GM21360 (cell line): ENCODE results near the gene RAB11FIP4.
"Not testable (repeated sequence)": the region's sequence is repeated elsewhere in the genome, so short reads cannot be mapped to it uniquely, and the experiment has no call there.

Source experiments
- ATAC-seq: cut with Tn5 transposase; IDR thresholded peaks from one replicate; pipeline ENCODE4 v1.9.1; 2021; ENCODE audit warnings: mild to moderate bottlenecking, moderate library complexity; ENCODE audit not compliant: unreplicated experiment

Gene RAB11FIP4, protein sequence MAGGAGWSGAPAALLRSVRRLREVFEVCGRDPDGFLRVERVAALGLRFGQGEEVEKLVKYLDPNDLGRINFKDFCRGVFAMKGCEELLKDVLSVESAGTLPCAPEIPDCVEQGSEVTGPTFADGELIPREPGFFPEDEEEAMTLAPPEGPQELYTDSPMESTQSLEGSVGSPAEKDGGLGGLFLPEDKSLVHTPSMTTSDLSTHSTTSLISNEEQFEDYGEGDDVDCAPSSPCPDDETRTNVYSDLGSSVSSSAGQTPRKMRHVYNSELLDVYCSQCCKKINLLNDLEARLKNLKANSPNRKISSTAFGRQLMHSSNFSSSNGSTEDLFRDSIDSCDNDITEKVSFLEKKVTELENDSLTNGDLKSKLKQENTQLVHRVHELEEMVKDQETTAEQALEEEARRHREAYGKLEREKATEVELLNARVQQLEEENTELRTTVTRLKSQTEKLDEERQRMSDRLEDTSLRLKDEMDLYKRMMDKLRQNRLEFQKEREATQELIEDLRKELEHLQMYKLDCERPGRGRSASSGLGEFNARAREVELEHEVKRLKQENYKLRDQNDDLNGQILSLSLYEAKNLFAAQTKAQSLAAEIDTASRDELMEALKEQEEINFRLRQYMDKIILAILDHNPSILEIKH

DNA sequence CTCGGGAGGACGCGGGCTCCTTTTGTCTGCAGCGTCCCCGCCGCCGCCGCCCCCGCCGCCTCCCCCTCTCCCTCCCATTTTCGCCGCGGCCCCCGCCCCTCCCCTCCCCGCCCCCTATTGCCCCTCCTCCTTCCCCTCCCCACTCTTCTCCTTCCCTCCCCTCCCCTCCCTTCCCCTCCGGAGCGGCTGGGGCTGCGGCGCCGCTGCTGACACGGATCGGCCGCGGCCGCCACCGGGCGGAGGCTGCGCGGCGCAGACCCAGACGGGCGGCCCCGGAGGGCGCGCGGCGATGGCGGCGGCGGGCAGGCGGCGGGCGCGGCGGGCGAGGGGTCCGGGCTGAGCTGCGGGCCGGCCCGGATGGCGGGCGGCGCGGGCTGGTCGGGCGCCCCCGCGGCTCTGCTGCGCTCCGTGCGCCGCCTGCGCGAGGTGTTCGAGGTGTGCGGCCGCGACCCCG is at the start of gene RAB11FIP4:
RAB11FIP4 (plus strand) TSS at position 180 of the 454 bp plus-strand sequence; CDS start at position 358, 178 bp downstream.
- ATAC-seq: no peak

DNA sequence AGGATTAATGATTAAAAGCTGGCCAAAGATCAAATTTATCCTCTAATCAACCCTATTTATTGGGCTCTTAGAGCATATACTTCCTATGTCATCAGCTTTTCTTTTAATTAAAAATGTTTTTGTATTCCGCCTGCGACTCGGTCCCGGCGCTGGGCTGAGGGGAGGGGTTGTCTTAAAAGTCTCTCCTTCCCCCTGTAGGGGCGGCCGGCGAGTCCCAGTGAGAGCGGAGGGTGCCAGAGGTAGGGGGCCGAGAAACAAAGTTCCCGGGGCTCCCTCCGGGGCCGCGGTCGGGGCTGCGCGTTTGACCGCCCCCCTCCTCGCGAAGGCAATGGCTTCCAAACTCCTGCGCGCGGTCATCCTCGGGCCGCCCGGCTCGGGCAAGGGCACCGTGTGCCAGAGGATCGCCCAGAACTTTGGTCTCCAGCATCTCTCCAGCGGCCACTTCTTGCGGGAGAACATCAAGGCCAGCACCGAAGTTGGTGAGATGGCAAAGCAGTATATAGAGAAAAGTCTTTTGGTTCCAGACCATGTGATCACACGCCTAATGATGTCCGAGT is 46.2 kb upstream of the RAB11FIP4 start:
- ATAC-seq: not testable (repeated sequence)

DNA sequence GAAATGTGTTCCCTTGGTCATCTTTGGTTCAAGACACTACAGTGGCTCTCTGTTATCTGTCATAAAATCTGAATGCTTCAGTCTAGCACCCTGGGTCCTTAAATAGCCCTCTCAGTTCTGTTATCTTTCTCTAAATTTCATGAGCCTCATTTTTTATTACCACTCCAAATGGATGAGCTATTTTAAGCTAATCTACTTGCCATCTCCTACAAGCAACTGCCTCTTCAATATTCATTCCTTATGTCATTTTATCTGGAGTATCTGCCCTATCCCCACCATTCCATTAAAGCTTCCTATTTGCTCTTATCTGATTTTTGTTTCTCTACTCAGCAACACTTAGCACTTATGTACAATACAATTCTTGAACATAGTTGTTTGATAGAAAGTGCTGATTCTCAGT is 42.0 kb upstream of the RAB11FIP4 start:
- ATAC-seq: no peak

DNA sequence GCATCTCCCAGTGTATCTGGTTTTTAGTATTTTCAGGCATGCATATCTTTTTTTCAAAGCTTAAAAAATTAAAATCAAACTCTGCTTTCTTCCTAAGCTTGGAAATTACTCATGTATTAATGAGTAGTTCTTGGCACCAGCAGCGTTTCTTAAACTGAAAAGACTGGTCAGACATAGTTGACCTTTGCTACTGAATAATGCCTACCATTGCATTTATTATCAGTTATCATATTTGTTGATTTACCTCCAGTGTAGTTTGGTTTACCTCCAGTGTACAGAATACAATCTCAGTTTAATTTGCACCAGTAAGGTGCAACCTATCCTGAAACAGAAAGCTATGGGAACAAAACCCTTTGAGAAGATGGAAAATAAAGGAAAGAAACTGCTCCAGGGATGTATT is 35.5 kb upstream of the RAB11FIP4 start:
- no peak for ATAC-seq

- no peak for ATAC-seq
Measured at GRCh38 chr17:31357091-31357490, 34.4 kb upstream of the RAB11FIP4 start.

DNA sequence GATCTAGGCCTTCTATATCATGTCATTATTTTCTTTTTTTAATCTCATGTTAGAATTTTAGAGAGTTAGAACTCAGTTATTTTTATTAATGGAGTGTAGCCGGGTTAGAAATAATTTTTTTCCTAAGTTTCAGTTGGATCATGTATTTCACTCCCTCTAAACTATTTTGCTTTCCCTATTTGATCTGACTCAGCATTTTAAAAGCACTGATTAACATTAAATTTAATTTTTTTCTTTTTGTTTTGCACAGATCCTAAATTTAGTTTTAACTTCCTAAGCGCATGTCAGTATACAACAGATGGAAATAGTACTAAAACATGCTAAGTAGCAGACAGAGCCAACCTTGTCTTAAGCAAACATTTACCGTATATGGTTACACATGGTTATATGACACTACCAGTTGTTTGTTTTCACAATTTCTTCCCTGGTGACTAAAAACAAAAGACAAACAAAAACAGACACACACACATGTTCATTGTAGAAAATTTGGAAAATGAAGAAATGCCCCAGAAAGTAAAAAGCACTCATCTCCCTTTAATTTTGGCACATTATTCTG is 33.6 kb upstream of the RAB11FIP4 start:
- no peak for ATAC-seq

- ATAC-seq: no peak
Measured at GRCh38 chr17:31364012-31364411, 27.5 kb upstream of the RAB11FIP4 start.

DNA sequence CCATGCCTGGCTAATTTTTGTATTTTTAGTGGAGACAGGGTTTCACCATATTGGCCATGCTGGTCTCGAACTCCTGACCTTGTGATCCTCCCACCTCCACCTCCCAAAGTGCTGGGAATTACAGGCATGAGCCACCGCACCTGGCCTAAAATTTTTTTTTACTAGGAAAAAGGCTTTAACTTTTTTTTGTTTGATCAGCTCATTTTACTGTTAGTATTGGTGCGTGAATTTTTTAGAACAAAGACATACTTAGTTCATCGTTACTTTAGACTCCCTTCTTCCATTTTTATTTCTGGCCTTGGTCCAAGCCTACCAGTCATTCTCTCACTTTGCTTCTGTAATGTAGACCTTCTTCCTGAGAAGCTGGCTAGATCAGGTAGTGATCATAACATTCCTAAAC is 25.4 kb upstream of the RAB11FIP4 start:
- no peak for ATAC-seq

GRCh38 chr17:31369266-31369665 is 22.2 kb upstream of the RAB11FIP4 start:
- ATAC-seq: no peak

GRCh38 chr17:31371511-31372097 is 19.9 kb upstream of the RAB11FIP4 start:
- no peak for ATAC-seq

GRCh38 chr17:31373150-31374093 is 18.1 kb upstream of the RAB11FIP4 start:
- no peak for ATAC-seq

- no peak for ATAC-seq
Measured at GRCh38 chr17:31374094-31374447, 17.4 kb upstream of the RAB11FIP4 start.

- ATAC-seq: no peak
Measured at GRCh38 chr17:31374503-31374902, 17.0 kb upstream of the RAB11FIP4 start.

- no peak for ATAC-seq
Measured at GRCh38 chr17:31378638-31379037, 12.8 kb upstream of the RAB11FIP4 start.

- ATAC-seq: no peak
Measured at GRCh38 chr17:31379597-31380205, 11.8 kb upstream of the RAB11FIP4 start.

- no peak for ATAC-seq
Measured at GRCh38 chr17:31381165-31381668, 10.3 kb upstream of the RAB11FIP4 start.

DNA sequence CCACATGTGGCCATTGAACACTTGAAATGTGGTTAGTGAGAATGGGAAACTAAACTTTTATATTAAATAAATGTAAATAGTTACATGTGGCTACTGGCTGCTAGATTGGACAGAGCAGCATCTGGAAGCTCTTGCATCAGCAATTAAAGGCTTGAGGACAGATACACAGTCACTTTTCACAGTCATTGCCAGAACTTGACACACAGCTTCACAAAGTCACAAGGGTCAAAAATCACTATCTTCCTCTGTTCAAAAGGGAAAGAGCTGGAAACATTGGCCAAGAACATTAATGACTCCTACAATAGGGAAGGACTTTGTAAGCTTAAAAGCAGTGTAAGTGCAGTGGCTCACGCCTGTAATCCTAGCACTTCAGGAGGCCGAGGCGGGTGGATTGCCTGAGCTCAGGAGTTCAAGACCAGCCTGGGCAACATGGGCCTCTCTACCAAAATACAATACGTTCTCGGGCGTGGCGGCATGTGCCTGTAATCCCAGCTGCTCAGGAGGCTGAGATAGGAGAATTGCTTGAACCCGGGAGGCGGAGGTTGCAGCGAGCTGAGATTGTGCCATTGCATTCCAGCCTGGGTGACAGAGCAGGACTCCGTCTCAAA is 8.7 kb upstream of the RAB11FIP4 start:
- ATAC-seq: not testable (repeated sequence)

GRCh38 chr17:31383488-31383887 is 8.0 kb upstream of the RAB11FIP4 start:
- ATAC-seq: not testable (repeated sequence)
